HCT116 (cell line): ENCODE results near the gene CYB5RL.

ENCODE experiments used
- EZH2phosphoT487 ChIP-seq: fragments of 200-600 bp; IDR thresholded peaks from 2 replicates; pipeline ENCODE4 v1.6.1; 2018; ENCODE audit warnings: antibody characterized with exemption, borderline replicate concordance
- POLR2AphosphoS5 ChIP-seq: IDR thresholded peaks from 2 replicates; pipeline ENCODE4 v1.6.1; 2011; ENCODE audit warnings: mild to moderate bottlenecking, low read depth, low read length, moderate library complexity
- TCF7L2 ChIP-seq: IDR thresholded peaks from 2 replicates; pipeline ENCODE4 v1.7.0; 2011; ENCODE audit warnings: borderline replicate concordance, inconsistent platforms; ENCODE audit not compliant: insufficient read depth, insufficient read length; ENCODE audit errors: extremely low read depth
- TF ChIP-seq, protein P1 (sequence below), 3 experiments: fragments of 200-600 bp in 1 of 3; sonication (generic) in 1 of 3; IDR thresholded peaks in 2 of 3; conservative IDR thresholded peaks in 1 of 3; 2 replicates each; pipeline ENCODE4 v1.5.1; 2012 to 2017; ENCODE audit warnings: low read depth in 2 of 3, low read length in 2 of 3, antibody characterized with exemption in 1 of 3, borderline replicate concordance in 1 of 3, control low read depth in 1 of 3, mild to moderate bottlenecking in 1 of 3, mixed read lengths in 1 of 3, mixed run types in 1 of 3, moderate library complexity in 1 of 3; ENCODE audit not compliant: insufficient read depth in 1 of 3
- TF ChIP-seq, protein P2 (sequence below): IDR thresholded peaks from 2 replicates; pipeline ENCODE4 v1.6.1; 2012

DNA sequence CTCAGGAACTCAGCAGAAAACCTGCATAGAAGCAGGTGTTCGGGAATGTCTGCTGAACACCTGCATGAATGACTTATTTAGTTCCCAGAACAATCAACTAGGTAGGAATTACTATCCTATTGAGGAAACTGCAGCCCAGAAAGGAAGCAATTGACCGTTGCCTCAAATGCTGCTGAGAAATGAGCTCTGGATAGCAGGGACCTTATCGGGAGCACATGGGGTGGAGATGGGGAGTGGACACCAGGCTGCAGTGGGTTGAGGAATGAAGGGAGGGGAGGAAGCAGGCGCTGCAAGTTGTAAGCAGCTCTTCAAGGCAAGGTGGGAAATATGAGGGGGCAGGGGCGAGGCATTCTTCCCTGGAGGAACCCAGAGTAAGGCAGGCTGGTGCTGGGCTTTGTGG, 36.3 kb downstream of the CYB5RL start:
- TF ChIP-seq TCF7L2 = no peak
- TF ChIP-seq, protein P1, sequence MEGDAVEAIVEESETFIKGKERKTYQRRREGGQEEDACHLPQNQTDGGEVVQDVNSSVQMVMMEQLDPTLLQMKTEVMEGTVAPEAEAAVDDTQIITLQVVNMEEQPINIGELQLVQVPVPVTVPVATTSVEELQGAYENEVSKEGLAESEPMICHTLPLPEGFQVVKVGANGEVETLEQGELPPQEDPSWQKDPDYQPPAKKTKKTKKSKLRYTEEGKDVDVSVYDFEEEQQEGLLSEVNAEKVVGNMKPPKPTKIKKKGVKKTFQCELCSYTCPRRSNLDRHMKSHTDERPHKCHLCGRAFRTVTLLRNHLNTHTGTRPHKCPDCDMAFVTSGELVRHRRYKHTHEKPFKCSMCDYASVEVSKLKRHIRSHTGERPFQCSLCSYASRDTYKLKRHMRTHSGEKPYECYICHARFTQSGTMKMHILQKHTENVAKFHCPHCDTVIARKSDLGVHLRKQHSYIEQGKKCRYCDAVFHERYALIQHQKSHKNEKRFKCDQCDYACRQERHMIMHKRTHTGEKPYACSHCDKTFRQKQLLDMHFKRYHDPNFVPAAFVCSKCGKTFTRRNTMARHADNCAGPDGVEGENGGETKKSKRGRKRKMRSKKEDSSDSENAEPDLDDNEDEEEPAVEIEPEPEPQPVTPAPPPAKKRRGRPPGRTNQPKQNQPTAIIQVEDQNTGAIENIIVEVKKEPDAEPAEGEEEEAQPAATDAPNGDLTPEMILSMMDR (IDR thresholded peaks at IDR 0.05 in 2 of 3, conservative IDR thresholded peaks at IDR 0.05 in 1 of 3; ENCODE audit: borderline replicate concordance in 1 of 3, insufficient read depth in 1 of 3, low read depth in 2 of 3, low read length in 2 of 3) = no peak
- TF ChIP-seq, protein P2, sequence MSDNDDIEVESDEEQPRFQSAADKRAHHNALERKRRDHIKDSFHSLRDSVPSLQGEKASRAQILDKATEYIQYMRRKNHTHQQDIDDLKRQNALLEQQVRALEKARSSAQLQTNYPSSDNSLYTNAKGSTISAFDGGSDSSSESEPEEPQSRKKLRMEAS = no peak
- no peak for TF ChIP-seq POLR2AphosphoS5
- TF ChIP-seq EZH2phosphoT487 = no peak
